Measurements from ENCODE around the gene DDX50. TPM values are rescaled to one million over a fixed set of nuclear protein-coding genes. Genes with fewer than 3 reads are reported as not detected.
"Not testable (repeated sequence)": the region's sequence is repeated elsewhere in the genome, so short reads cannot be mapped to it uniquely, and the experiment has no call there.

The DDX50 gene
- total RNA-seq, 1 donor from 2014 or later: 55.0 TPM

DNA sequence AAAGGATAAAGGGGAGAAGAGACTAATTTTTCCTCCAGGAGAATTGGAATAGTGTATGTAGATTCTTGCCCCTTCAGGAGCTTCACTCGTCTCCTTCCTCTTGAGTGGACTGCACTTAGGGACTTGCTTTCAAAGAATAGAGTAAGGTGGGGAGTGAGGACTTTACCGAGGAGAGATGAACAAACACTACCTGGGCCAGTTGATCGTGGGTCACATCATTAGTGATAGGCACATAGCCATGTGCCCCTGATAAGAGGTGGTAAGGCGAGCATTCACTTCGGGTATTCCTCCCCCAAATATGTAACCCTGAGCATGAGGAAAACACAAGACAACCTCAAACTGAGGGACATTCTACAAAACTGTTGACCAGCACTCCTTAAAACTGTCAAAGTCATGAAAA, 72.9 kb downstream of the DDX50 start:
- Mint-ChIP-seq H3K4me3 (no peak overlapping the region), H3K4me1 (ENCODE audit: low read depth) (peaks cover 15% of the 10 kb centered on the region), H3K36me3 (ENCODE audit: low read depth) (peaks cover 67% of the 10 kb centered on the region), H3K9me3 (no peaks in the 10 kb centered on the region), H3K27me3 (ENCODE audit: insufficient read depth) (no peaks in the 10 kb centered on the region), H3K27ac (no peak overlapping the region)
- intact Hi-C loops (cut with micrococcal nuclease): no loop called here
- DNase-seq (ENCODE audit: low spot score): no peak

DNA sequence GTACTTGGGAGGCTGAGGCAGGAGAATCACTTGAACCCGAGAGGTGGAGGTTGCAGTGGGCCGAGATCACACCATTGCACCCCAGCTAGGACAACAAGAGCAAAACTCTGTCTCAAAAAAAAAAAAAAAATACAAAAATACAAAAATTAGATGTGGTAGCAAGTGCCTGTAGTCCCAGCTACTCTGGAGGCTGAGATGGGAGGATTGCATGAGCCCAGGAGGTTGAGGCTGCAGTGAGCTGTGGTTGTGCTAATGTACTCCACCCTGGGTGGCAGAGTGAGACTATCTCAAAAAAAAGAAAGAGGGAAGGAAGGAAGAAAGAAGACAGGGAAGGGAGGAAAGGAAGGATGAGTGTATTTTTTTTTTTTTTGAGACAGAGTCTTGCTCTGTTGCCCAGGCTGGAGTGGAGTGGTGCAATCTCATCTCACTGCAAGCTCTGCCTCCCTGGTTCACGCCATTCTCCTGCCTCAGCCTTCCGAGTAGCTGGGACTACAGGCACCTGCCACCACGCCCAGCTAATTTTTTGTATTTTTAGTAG, 74.9 kb downstream of the DDX50 start:
- peaks cover 73% of the 10 kb centered on the region for H3K36me3 Mint-ChIP-seq (ENCODE audit: low read depth)
- H3K4me1 Mint-ChIP-seq (ENCODE audit: low read depth); H3K4me3 Mint-ChIP-seq; H3K27me3 Mint-ChIP-seq (ENCODE audit: insufficient read depth); H3K9me3 Mint-ChIP-seq; intact Hi-C loops (cut with micrococcal nuclease); DNase-seq (ENCODE audit: low spot score); H3K27ac Mint-ChIP-seq: not testable (repeated sequence)

DNA sequence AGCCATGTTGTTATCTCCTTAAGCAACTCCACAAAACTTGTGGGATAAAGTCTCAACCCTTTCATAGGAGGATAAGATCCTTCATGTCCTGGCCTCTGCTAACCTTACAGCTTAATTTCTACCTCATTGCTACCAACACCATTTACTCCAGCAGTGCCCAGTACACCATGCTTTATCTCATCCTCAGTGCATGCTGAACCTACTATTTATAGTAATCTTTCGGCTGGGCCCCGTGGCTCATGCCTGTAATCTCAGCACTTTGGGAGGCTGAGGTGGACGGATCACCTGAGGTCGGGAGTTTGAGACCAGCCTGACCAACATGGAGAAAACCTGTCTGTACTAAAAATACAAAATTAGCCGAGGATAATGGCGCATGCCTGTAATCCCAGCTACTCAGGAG, 78.6 kb downstream of the DDX50 start:
- DNase-seq (ENCODE audit: low spot score); H3K4me3 Mint-ChIP-seq; H3K27ac Mint-ChIP-seq; intact Hi-C loops (cut with micrococcal nuclease); H3K4me1 Mint-ChIP-seq (ENCODE audit: low read depth); H3K27me3 Mint-ChIP-seq (ENCODE audit: insufficient read depth); H3K9me3 Mint-ChIP-seq: not testable (repeated sequence)
- peaks cover 59% of the 10 kb centered on the region for H3K36me3 Mint-ChIP-seq (ENCODE audit: low read depth)

DNA sequence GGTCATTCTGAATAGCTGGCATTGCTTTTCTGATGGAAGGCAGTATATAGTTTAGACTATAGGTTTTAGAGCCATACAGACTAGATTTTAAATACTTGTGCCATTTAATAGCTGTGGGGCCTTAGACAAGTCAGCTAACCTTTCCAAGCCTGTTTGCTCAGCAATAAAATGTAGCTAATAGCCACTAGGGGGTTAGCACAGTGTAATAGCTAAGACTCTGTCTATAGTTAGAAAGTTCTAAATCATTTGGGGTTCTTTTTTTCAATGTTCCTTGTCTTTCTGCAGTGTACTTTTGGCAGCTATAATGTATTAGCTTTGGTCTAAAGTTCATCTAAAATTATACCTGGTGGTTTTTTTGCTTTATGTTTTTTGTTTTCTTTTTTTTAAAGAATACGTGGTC, 80.0 kb downstream of the DDX50 start:
- Mint-ChIP-seq H3K9me3 (no peaks in the 10 kb centered on the region), H3K4me1 (ENCODE audit: low read depth) (peaks cover 8% of the 10 kb centered on the region), H3K4me3 (no peak overlapping the region), H3K36me3 (ENCODE audit: low read depth) (peaks cover 55% of the 10 kb centered on the region), H3K27me3 (ENCODE audit: insufficient read depth) (no peaks in the 10 kb centered on the region), H3K27ac (no peak overlapping the region)
- no peak for DNase-seq (ENCODE audit: low spot score)
- intact Hi-C loops (cut with micrococcal nuclease): no loop called here

DNA sequence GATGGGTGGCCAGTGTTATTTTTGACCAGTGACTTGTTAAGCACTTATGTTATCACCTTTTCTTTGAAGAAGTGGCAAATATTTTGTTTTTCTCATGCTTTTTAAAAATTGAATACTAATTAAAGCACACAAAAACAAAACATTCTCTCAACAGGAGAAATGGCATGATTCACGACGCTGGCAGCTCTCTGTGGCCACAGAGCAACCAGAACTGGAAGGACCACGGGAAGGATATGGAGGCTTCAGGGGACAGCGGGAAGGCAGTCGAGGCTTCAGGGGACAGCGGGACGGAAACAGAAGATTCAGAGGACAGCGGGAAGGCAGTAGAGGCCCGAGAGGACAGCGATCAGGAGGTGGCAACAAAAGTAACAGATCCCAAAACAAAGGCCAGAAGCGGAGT, 81.3 kb downstream of the DDX50 start:
- intact Hi-C loops (cut with micrococcal nuclease): no loop called here

DNA sequence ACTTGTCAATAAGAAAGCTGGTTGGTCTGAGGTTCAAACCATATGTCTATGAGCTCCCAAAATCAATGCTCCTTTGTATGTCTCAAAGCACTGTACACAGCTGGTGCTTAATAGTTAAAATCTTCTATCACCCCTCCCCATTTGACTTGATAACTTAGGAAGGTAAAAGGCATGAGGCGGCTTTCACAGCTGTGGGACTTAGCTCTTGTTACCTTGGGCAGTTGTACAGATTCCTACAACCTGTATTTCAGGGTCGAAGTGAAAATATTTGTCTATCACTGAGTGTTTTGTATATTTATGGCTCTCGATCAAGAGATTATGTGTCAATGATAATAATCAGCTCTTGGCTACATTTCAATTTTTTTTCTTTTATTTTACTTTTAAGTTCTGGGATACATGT, 86.5 kb downstream of the DDX50 start:
- peaks cover 35% of the 10 kb centered on the region for H3K36me3 Mint-ChIP-seq (ENCODE audit: low read depth)
- DNase-seq (ENCODE audit: low spot score): no peak
- no peaks in the 10 kb centered on the region for H3K9me3 Mint-ChIP-seq
- H3K4me3 Mint-ChIP-seq: no peak overlapping the region
- intact Hi-C loops (cut with micrococcal nuclease): loop anchor here (1.0 to 5.0 kb wide), 9 partner anchors 10 to 421 kb away; partner anchors contain the start of gene SUPV3L1
- H3K4me1 Mint-ChIP-seq (ENCODE audit: low read depth): peaks cover 30% of the 10 kb centered on the region
- H3K27ac Mint-ChIP-seq: no peak overlapping the region
- H3K27me3 Mint-ChIP-seq (ENCODE audit: insufficient read depth): no peaks in the 10 kb centered on the region

More for the DNA sequence above, 81.3 kb downstream of the DDX50 start:
- no peak for DNase-seq (ENCODE audit: low spot score)
- Mint-ChIP-seq H3K27ac (peak overlapping the region; percentile 55), H3K36me3 (ENCODE audit: low read depth) (peaks cover 48% of the 10 kb centered on the region), H3K27me3 (ENCODE audit: insufficient read depth) (no peaks in the 10 kb centered on the region), H3K9me3 (no peaks in the 10 kb centered on the region), H3K4me3 (no peak overlapping the region), H3K4me1 (ENCODE audit: low read depth) (peaks cover 12% of the 10 kb centered on the region)

DNA sequence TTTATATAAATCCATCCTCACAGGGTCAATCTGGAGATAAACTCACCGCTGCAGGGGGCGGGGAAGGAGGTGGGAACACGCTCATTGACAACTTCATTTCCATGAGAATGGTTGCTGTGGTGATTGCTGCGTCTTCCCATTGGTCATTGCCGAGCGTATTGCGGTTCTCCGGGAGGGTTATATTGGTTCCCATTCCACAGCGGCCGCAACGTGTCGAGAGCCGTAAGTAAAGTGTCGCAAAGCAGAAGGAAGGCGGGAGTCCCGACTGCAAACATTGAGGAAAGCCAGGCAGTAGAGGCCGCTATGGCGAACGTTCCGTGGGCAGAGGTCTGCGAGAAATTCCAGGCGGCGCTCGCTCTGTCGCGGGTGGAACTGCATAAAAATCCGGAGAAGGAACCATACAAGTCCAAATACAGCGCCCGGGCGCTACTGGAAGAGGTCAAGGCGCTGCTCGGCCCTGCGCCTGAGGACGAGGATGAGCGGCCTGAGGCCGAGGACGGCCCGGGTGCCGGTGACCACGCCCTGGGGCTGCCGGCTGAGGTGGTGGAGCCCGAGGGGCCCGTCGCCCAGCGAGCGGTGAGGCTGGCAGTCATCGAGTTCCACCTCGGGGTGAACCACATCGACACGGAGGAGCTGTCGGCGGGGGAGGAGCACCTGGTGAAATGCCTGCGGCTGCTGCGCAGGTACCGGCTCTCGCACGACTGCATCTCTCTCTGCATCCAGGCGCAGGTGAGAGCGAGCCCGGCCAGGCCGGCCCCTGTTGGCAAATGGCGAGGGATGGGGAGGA, 87.6 kb downstream of the DDX50 start, which contains the start of gene KIFBP:
TSS of gene KIFBP (plus strand) at position 274 of the 787 bp plus-strand sequence. CDS start at position 304, 30 bp downstream.
- H3K27me3 Mint-ChIP-seq (ENCODE audit: insufficient read depth): no peaks in the 10 kb centered on the region

DNA sequence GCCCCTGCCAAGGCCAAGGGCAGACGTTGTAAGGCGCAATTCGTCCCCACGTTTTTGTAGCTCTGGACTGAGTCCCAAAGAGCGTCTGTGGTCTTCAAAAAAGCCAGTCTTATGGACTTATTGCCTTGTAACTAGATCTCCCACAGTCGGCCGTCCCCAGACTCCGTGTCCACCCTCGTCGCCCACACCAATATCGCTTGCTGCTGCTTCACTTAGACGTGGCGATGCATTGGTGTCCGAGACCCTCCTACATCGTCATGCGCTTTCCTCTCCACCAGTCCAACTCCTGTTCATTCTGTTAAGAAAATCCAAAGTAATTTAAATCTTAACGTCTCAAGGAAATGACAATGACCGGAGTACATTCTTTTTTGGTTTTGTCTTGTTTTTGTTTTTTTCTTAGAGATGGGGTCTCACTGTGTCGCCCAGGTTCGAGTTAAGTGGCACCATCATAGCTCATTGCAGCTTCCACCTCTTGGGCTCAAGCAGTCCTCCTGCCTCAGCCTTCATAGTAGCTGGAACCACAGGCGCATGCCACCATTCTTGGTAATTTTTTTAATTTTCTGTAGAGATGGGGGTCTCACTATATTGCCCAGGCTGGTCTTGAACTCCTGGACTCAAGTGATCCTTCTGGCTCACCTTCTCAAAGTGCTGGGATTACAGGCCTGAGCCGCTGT, 88.3 kb downstream of the DDX50 start:
- intact Hi-C loops (cut with micrococcal nuclease): loop anchor here (2.0 to 5.0 kb wide), 3 partner anchors 328 to 419 kb away; no protein-coding TSS in a partner anchor

More for the DNA sequence above, 87.6 kb downstream of the DDX50 start, which contains the start of gene KIFBP:
- intact Hi-C loops (cut with micrococcal nuclease): loop anchor here (1.0 to 5.0 kb wide), 9 partner anchors 9 to 420 kb away; partner anchors contain the start of gene SUPV3L1
- Mint-ChIP-seq H3K36me3 (ENCODE audit: low read depth) (peaks cover 29% of the 10 kb centered on the region), H3K4me3 (peak within 1 kb of the TSS; percentile 93), H3K27ac (peak within 1 kb of the TSS; percentile 87), H3K9me3 (no peaks in the 10 kb centered on the region), H3K4me1 (ENCODE audit: low read depth) (peaks cover 34% of the 10 kb centered on the region)
- peak; percentile 84 for DNase-seq (ENCODE audit: low spot score)

DNA sequence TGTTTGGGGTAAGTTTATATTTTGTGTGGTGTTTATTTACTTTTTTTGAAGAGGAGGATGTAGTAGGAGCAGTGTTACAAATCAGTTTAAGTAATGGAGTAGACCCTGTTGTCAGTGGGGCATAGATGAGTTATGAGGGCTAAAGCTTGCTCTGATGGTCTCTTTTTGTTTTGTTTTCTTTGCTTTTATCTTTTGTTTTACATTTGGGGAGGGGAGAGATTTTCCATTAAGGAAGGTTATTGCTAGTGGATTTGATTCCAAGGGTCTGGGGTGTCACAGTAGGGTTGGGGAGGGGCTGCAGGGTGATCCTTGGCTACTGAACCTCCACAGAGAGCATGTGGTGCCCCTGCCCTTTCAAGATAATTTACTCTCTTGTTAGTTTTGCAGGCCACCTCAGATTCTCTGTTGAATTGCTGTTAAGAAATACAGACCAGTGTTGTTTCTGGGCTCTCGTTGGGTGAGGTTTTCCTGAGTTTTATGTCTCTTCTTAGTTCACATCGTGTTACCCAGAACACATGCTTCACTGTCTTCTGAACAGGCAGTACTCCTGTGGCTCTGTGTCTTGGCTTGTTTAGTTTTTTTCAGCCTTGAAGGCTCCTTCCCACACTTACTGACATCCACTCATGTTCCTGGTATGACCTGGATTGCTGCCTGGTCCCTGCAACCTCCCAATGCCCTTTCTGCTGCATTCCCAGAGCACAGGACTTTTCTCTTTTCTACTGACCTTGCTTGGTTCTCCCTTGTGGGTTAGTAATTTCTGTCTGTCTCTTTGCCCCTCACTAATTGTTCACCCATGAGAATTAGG, 91.7 kb downstream of the DDX50 start:
- Mint-ChIP-seq H3K36me3 (ENCODE audit: low read depth) (peaks cover 19% of the 10 kb centered on the region), H3K4me3 (no peak overlapping the region), H3K27me3 (ENCODE audit: insufficient read depth) (no peaks in the 10 kb centered on the region), H3K27ac (no peak overlapping the region), H3K9me3 (no peaks in the 10 kb centered on the region), H3K4me1 (ENCODE audit: low read depth) (peaks cover 38% of the 10 kb centered on the region)
- intact Hi-C loops (cut with micrococcal nuclease): no loop called here
- no peak for DNase-seq (ENCODE audit: low spot score)

More for the DNA sequence above, 88.3 kb downstream of the DDX50 start:
- H3K4me3 Mint-ChIP-seq: peak overlapping the region; percentile 93
- peaks cover 25% of the 10 kb centered on the region for H3K36me3 Mint-ChIP-seq (ENCODE audit: low read depth)
- no peak for DNase-seq (ENCODE audit: low spot score)
- no peaks in the 10 kb centered on the region for H3K9me3 Mint-ChIP-seq
- H3K27me3 Mint-ChIP-seq (ENCODE audit: insufficient read depth): no peaks in the 10 kb centered on the region
- H3K4me1 Mint-ChIP-seq (ENCODE audit: low read depth): peaks cover 34% of the 10 kb centered on the region
- H3K27ac Mint-ChIP-seq: peak overlapping the region; percentile 70

Other genes with a start within 250 kb of the DDX50 start
- 102 and 106 TPM in 2 replicates for gene CCAR1, start 180.1 kb upstream of the DDX50 start, total RNA-seq
- gene STOX1, start 73.8 kb upstream of the DDX50 start, total RNA-seq: 0.32 and 1.1 TPM in 2 replicates
- gene DDX21, start 54.9 kb downstream of the DDX50 start, total RNA-seq: 267 and 278 TPM in 2 replicates
- gene KIFBP, start 87.5 kb downstream of the DDX50 start, total RNA-seq: 16.4 and 16.9 TPM in 2 replicates
- gene SRGN, start 186.8 kb downstream of the DDX50 start, total RNA-seq: 1,217 and 1,242 TPM in 2 replicates
- 24.7 and 24.8 TPM in 2 replicates for gene VPS26A, start 222.9 kb downstream of the DDX50 start, total RNA-seq

All from activated T-helper 1 cell treated with anti-CD3 and anti-CD28 coated beads, Interleukin-12 subunit alpha, Interleukin-12 subunit beta, Interleukin-2, Interleukin-4 antibody, amounts not matched to agents 30 ng/mL and 10 ng/mL and 1 ng/mL, durations not matched to agents 14 hours and 24 hours and 36 hours (primary cell).